ENCODE data around the gene TNRC6C.

TNRC6C gene

GRCh38 chr17:78128551-78129350, 170.2 kb downstream of the TNRC6C start, which contains the start of gene TMC6:
TSS of gene TMC6 (minus strand) at chr17:78128755. CDS start at chr17:78126832, 1,923 bp downstream.
- in situ Hi-C loops (cut with HindIII; ENCODE audit: low sequenced_read_pairs): no loop called here
- no peak for TF ChIP-seq CTCF (IDR thresholded peaks at IDR 0.05; ENCODE audit: low read depth, low read length, missing control alignments)
- no peak for DNase-seq (ENCODE audit: low read depth)
- peak within 1 kb of the TSS; percentile 41 for H3K4me3 ChIP-seq (ENCODE audit: low read depth, low read length)

GRCh38 chr17:78129351-78130089, 171.0 kb downstream of the TNRC6C start:
- H3K4me3 ChIP-seq (ENCODE audit: low read depth, low read length): no peak overlapping the region
- no peak for DNase-seq (ENCODE audit: low read depth)
- TF ChIP-seq CTCF (IDR thresholded peaks at IDR 0.05; ENCODE audit: low read depth, low read length, missing control alignments): no peak
- in situ Hi-C loops (cut with HindIII; ENCODE audit: low sequenced_read_pairs): no loop called here

GRCh38 chr17:78130090-78130436, 171.6 kb downstream of the TNRC6C start:
- H3K4me3 ChIP-seq (ENCODE audit: low read depth, low read length): no peak overlapping the region
- in situ Hi-C loops (cut with HindIII; ENCODE audit: low sequenced_read_pairs): no loop called here
- no peak for DNase-seq (ENCODE audit: low read depth)
- TF ChIP-seq CTCF (IDR thresholded peaks at IDR 0.05; ENCODE audit: low read depth, low read length, missing control alignments): no peak

- in situ Hi-C loops (cut with HindIII; ENCODE audit: low sequenced_read_pairs): no loop called here
- no peak for TF ChIP-seq CTCF (IDR thresholded peaks at IDR 0.05; ENCODE audit: low read depth, low read length, missing control alignments)
- no peak for DNase-seq (ENCODE audit: low read depth)
- H3K4me3 ChIP-seq (ENCODE audit: low read depth, low read length): no peak within 1 kb of the TSS
Measured at GRCh38 chr17:78130437-78131101, 172.1 kb downstream of the TNRC6C start, which contains the start of gene TMC8. TSS of gene TMC8 (plus strand) at chr17:78130771. CDS start at chr17:78131589, 818 bp downstream.

- TF ChIP-seq CTCF (IDR thresholded peaks at IDR 0.05; ENCODE audit: low read depth, low read length, missing control alignments): no peak
- no peak overlapping the region for H3K4me3 ChIP-seq (ENCODE audit: low read depth, low read length)
- in situ Hi-C loops (cut with HindIII; ENCODE audit: low sequenced_read_pairs): no loop called here
- DNase-seq (ENCODE audit: low read depth): no peak
Measured at GRCh38 chr17:78131172-78132083, 172.9 kb downstream of the TNRC6C start.
